GM23338 (cell line): ENCODE results near the gene PTPN22. TPM values are rescaled to one million over a fixed set of nuclear protein-coding genes. Genes with fewer than 3 reads are reported as not detected.

Experiments
- ATAC-seq: fragments of 200-7000 bp; cut with Tn5 transposase; 3 replicates; pipeline ENCODE4 v1.9.1; 2020
- DNase-seq: peaks from one replicate; pipeline ENCODE4 v3.0.0-alpha.2; 2015; ENCODE audit warnings: low spot score
- H2AFZ ChIP-seq: fragments of 200-600 bp; sonication (generic); 2 replicates; pipeline ENCODE4 v1.8.0; 2016; ENCODE audit warnings: antibody characterized with exemption, mild to moderate bottlenecking, moderate library complexity
- H3F3A ChIP-seq: fragments of 200-600 bp; sonication (generic); replicated peaks from 2 replicates; pipeline ENCODE4 v1.8.0; 2017; ENCODE audit warnings: antibody characterized with exemption, mixed run types, low read depth
- H3K27ac ChIP-seq: fragments of 200-600 bp; sonication (generic); 2 replicates; pipeline ENCODE4 v1.6.1; 2016; ENCODE audit warnings: low read depth
- H3K27me3 ChIP-seq: fragments of 200-600 bp; sonication (generic); 2 replicates; pipeline ENCODE4 v1.8.0; 2016; ENCODE audit warnings: mild to moderate bottlenecking, mixed run types, moderate library complexity; ENCODE audit not compliant: insufficient read depth
- H3K36me3 ChIP-seq: fragments of 200-600 bp; sonication (generic); 2 replicates; pipeline ENCODE4 v1.8.0; 2016; ENCODE audit warnings: mild to moderate bottlenecking; ENCODE audit not compliant: insufficient read depth
- H3K4me1 ChIP-seq: fragments of 200-600 bp; sonication (generic); 2 replicates; pipeline ENCODE4 v1.8.0; 2016; ENCODE audit warnings: mild to moderate bottlenecking, moderate library complexity; ENCODE audit not compliant: insufficient read depth
- H3K4me2 ChIP-seq: fragments of 200-600 bp; sonication (generic); 2 replicates; pipeline ENCODE4 v1.7.1; 2017; ENCODE audit warnings: mixed run types
- H3K4me3 ChIP-seq: fragments of 200-600 bp; sonication (generic); 2 replicates; pipeline ENCODE4 v1.6.1; 2016; ENCODE audit warnings: mixed run types
- H3K79me2 ChIP-seq: fragments of 200-600 bp; sonication (generic); replicated peaks from 2 replicates; pipeline ENCODE4 v1.8.0; 2017; ENCODE audit warnings: mild to moderate bottlenecking; ENCODE audit not compliant: insufficient read depth
- H3K9me2 ChIP-seq: fragments of 200-600 bp; sonication (generic); 2 replicates; pipeline ENCODE4 v1.8.0; 2017; ENCODE audit not compliant: insufficient read depth
- H4K20me1 ChIP-seq: fragments of 200-600 bp; sonication (generic); replicated peaks from 2 replicates; pipeline ENCODE4 v1.8.0; 2017; ENCODE audit warnings: mild to moderate bottlenecking; ENCODE audit not compliant: insufficient read depth
- H3K27ac Mint-ChIP-seq: 2 replicates; pipeline ENCODE4 v1.8.0; 2020; ENCODE audit warnings: inconsistent platforms, mild to moderate bottlenecking, moderate library complexity, mixed read lengths
- H3K27me3 Mint-ChIP-seq: 3 replicates; pipeline ENCODE4 v1.8.0; 2022; ENCODE audit warnings: low read depth, mild to moderate bottlenecking, moderate library complexity, mixed read lengths, inconsistent platforms; ENCODE audit not compliant: insufficient read depth, poor library complexity
- H3K36me3 Mint-ChIP-seq: 3 replicates; pipeline ENCODE4 v1.8.0; 2021; ENCODE audit warnings: low read depth, mild to moderate bottlenecking, inconsistent platforms, moderate library complexity, mixed read lengths
- H3K4me1 Mint-ChIP-seq: 3 replicates; pipeline ENCODE4 v1.8.0; 2020; ENCODE audit warnings: mild to moderate bottlenecking, inconsistent platforms, mixed read lengths
- H3K4me3 Mint-ChIP-seq: 3 replicates; pipeline ENCODE4 v1.8.0; 2021; ENCODE audit warnings: moderate library complexity, mild to moderate bottlenecking, inconsistent platforms, mixed read lengths
- H3K9me3 Mint-ChIP-seq: 3 replicates; pipeline ENCODE4 v1.8.0; 2020; ENCODE audit warnings: moderate library complexity, mild to moderate bottlenecking, inconsistent platforms, mixed read lengths
- CREB1 ChIP-seq: fragments of 250-450 bp; sonication (Bioruptor Pico); IDR thresholded peaks from 2 replicates; pipeline ENCODE4 v1.5.0; 2020; ENCODE audit warnings: low read depth, mild to moderate bottlenecking, moderate library complexity
- NANOG ChIP-seq: IDR thresholded peaks from 2 replicates; pipeline ENCODE4 v1.6.1; 2016; ENCODE audit warnings: antibody characterized with exemption, borderline replicate concordance
- STAT1 ChIP-seq: IDR thresholded peaks from one replicate; pipeline ENCODE4 v1.6.1; 2016; ENCODE audit warnings: antibody characterized with exemption; ENCODE audit not compliant: unreplicated experiment
- ZNF114 ChIP-seq: fragments of 250-450 bp; sonication (Bioruptor Pico); IDR thresholded peaks from 2 replicates; pipeline ENCODE4 v1.5.0; 2020; ENCODE audit warnings: mild to moderate bottlenecking, moderate library complexity
- ZNF331 ChIP-seq: fragments of 250-450 bp; sonication (Bioruptor Pico); IDR thresholded peaks from 2 replicates; pipeline ENCODE4 v1.5.0; 2020; ENCODE audit warnings: low read depth, mild to moderate bottlenecking, moderate library complexity
- polyA plus RNA-seq: library from polyadenylated mRNA; unstranded; fragments of >200 nt; fragmentation: Nextera tagmentation; extraction: Ambion mirVana; gene quantifications from 2 replicates; pipeline ENCODE4 v1.2.1, GENCODE V29; 2016
- total RNA-seq: library from RNA; depleted of rRNA; stranded (reverse); fragments of >200 nt; shearing (Covaris generic); gene quantifications from 2 replicates; pipeline ENCODE4 v1.2.3, GENCODE V29; 2014
- TF ChIP-seq, protein P1 (sequence below): fragments of 250-450 bp; sonication (Bioruptor Pico); IDR thresholded peaks from 2 replicates; pipeline ENCODE4 v1.5.0; 2020; ENCODE audit warnings: mild to moderate bottlenecking, moderate library complexity
- TF ChIP-seq, protein P2 (sequence below): IDR thresholded peaks from 2 replicates; pipeline ENCODE4 v1.6.1; 2016; ENCODE audit warnings: antibody characterized with exemption

The PTPN22 gene
- total and polyA plus RNA-seq, 2 experiments from 2014 or later, result 0.08 TPM; not detected in 1

GRCh38 chr1:113903501-113904292 lies 32.2 kb upstream of the PTPN22 start (continued):
- TF ChIP-seq, protein P1, sequence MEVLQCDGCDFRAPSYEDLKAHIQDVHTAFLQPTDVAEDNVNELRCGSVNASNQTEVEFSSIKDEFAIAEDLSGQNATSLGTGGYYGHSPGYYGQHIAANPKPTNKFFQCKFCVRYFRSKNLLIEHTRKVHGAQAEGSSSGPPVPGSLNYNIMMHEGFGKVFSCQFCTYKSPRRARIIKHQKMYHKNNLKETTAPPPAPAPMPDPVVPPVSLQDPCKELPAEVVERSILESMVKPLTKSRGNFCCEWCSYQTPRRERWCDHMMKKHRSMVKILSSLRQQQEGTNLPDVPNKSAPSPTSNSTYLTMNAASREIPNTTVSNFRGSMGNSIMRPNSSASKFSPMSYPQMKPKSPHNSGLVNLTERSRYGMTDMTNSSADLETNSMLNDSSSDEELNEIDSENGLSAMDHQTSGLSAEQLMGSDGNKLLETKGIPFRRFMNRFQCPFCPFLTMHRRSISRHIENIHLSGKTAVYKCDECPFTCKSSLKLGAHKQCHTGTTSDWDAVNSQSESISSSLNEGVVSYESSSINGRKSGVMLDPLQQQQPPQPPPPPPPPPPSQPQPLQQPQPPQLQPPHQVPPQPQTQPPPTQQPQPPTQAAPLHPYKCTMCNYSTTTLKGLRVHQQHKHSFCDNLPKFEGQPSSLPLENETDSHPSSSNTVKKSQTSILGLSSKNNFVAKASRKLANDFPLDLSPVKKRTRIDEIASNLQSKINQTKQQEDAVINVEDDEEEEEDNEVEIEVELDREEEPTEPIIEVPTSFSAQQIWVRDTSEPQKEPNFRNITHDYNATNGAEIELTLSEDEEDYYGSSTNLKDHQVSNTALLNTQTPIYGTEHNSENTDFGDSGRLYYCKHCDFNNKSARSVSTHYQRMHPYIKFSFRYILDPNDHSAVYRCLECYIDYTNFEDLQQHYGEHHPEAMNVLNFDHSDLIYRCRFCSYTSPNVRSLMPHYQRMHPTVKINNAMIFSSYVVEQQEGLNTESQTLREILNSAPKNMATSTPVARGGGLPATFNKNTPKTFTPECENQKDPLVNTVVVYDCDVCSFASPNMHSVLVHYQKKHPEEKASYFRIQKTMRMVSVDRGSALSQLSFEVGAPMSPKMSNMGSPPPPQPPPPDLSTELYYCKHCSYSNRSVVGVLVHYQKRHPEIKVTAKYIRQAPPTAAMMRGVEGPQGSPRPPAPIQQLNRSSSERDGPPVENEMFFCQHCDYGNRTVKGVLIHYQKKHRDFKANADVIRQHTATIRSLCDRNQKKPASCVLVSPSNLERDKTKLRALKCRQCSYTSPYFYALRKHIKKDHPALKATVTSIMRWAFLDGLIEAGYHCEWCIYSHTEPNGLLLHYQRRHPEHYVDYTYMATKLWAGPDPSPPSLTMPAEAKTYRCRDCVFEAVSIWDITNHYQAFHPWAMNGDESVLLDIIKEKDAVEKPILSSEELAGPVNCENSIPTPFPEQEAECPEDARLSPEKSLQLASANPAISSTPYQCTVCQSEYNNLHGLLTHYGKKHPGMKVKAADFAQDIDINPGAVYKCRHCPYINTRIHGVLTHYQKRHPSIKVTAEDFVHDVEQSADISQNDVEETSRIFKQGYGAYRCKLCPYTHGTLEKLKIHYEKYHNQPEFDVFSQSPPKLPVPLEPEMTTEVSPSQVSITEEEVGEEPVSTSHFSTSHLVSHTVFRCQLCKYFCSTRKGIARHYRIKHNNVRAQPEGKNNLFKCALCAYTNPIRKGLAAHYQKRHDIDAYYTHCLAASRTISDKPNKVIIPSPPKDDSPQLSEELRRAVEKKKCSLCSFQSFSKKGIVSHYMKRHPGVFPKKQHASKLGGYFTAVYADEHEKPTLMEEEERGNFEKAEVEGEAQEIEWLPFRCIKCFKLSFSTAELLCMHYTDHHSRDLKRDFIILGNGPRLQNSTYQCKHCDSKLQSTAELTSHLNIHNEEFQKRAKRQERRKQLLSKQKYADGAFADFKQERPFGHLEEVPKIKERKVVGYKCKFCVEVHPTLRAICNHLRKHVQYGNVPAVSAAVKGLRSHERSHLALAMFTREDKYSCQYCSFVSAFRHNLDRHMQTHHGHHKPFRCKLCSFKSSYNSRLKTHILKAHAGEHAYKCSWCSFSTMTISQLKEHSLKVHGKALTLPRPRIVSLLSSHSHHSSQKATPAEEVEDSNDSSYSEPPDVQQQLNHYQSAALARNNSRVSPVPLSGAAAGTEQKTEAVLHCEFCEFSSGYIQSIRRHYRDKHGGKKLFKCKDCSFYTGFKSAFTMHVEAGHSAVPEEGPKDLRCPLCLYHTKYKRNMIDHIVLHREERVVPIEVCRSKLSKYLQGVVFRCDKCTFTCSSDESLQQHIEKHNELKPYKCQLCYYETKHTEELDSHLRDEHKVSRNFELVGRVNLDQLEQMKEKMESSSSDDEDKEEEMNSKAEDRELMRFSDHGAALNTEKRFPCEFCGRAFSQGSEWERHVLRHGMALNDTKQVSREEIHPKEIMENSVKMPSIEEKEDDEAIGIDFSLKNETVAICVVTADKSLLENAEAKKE, result no peak
- TF ChIP-seq STAT1, result no peak
- TF ChIP-seq, protein P2, sequence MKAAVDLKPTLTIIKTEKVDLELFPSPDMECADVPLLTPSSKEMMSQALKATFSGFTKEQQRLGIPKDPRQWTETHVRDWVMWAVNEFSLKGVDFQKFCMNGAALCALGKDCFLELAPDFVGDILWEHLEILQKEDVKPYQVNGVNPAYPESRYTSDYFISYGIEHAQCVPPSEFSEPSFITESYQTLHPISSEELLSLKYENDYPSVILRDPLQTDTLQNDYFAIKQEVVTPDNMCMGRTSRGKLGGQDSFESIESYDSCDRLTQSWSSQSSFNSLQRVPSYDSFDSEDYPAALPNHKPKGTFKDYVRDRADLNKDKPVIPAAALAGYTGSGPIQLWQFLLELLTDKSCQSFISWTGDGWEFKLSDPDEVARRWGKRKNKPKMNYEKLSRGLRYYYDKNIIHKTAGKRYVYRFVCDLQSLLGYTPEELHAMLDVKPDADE, result no peak

DNA sequence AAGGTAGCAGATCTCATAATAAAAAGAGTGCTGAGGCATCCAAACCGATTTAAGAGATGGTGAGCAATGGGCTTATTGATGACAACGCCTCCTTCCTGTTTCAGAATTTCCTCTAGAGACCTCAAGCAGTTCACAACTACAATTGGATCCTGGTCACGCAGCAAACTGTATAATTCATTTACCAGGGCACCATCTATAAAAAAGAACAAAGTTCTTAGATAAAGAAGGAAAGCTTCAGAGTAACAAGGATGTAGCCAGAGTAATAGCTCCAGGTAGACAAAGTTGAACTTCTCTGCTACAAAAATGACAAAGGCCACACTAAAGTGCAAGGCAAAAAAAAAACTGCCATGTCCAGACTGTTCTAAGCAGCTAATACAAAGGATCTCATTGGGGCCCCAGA lies 29.7 kb upstream of the PTPN22 start:
- no peaks in the 10 kb centered on the region for H4K20me1 ChIP-seq
- no peaks in the 10 kb centered on the region for H3K9me2 ChIP-seq
- no peaks in the 10 kb centered on the region for H3K27me3 ChIP-seq
- peaks cover 14% of the 10 kb centered on the region for H3K36me3 Mint-ChIP-seq
- H3K4me1 Mint-ChIP-seq, result peaks cover 8% of the 10 kb centered on the region
- peaks cover 15% of the 10 kb centered on the region for H3F3A ChIP-seq
- no peak overlapping the region for H2AFZ ChIP-seq
- no peak overlapping the region for H3K4me2 ChIP-seq
- H3K4me3 Mint-ChIP-seq, result no peak overlapping the region
- H3K27me3 Mint-ChIP-seq, result peaks cover 8% of the 10 kb centered on the region
- H3K27ac ChIP-seq, result no peak overlapping the region
- peaks cover 6% of the 10 kb centered on the region; the same call in 1 of the 2 replicates for H3K79me2 ChIP-seq
- no peaks in the 10 kb centered on the region; the same call in 1 of the 2 replicates for H3K36me3 ChIP-seq
- no peak overlapping the region for H3K27ac Mint-ChIP-seq
- H3K4me1 ChIP-seq, result peaks cover 9% of the 10 kb centered on the region; the same call in 1 of the 2 replicates
- no peaks in the 10 kb centered on the region for H3K9me3 Mint-ChIP-seq
- ATAC-seq (no peak), DNase-seq (no peak)
- no peak overlapping the region for H3K4me3 ChIP-seq
- no peak for TF ChIP-seq NANOG
- no peak for TF ChIP-seq ZNF114
- TF ChIP-seq CREB1 (CRISPR knock-in tag), result no peak
- TF ChIP-seq STAT1, result no peak
- TF ChIP-seq, protein P1, result no peak
- TF ChIP-seq ZNF331 (CRISPR knock-in tag), result no peak
